NT2/D1 (cell line): Measurements from ENCODE around the gene C17orf67.

Experiments
- YY1 ChIP-seq: IDR thresholded peaks from 2 replicates; pipeline ENCODE4 v1.6.1; 2011; ENCODE audit not compliant: insufficient read length, insufficient read depth
- ZNF274 ChIP-seq: IDR thresholded peaks from 2 replicates; pipeline ENCODE4 v1.6.1; 2011; ENCODE audit warnings: mild to moderate bottlenecking, low read depth, low read length

DNA sequence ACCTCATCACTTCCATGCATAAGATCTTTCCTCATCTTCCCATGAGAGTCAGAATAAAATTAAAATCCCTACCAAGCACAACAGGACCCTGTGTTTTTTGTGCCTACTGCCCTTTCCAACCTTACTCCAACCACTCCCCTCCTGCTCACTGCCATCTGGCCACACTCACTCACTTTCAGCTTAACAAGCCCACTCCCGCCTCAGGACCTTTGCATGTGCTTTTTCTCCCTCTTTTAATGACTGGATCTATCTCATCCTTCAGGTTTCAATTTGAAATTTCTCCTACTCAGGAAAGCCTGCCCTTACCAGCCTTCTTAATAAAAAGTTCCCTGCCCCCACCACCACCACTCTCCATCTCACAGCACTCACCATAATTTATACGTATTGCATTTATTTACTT is 14.7 kb downstream of the C17orf67 start:
- TF ChIP-seq YY1: no peak
- no peak for TF ChIP-seq ZNF274
